H1 (cell line): ENCODE results near the gene SURF2. TPM values are rescaled to one million over a fixed set of nuclear protein-coding genes. Genes with fewer than 3 reads are reported as not detected.

Experiments
- CREB1 ChIP-seq: IDR thresholded peaks from 2 replicates; pipeline ENCODE4 v1.6.1; 2012; ENCODE audit warnings: inconsistent platforms
- EP300 ChIP-seq, 2 experiments: IDR thresholded peaks; 1 replicate in 1 of 2; 2 replicates in 1 of 2; pipeline ENCODE4 v1.6.1; 2011 to 2012; ENCODE audit warnings: low read depth in 2 of 2, low read length in 2 of 2, mild to moderate bottlenecking in 2 of 2, borderline replicate concordance in 1 of 2, inconsistent platforms in 1 of 2, moderate library complexity in 1 of 2
- JUN ChIP-seq: IDR thresholded peaks from 2 replicates; pipeline ENCODE4 v1.6.1; 2011; ENCODE audit warnings: low read depth, mild to moderate bottlenecking, improper control_type of control experiment, low read length
- NRF1 ChIP-seq: IDR thresholded peaks from 2 replicates; pipeline ENCODE4 v1.6.1; 2011; ENCODE audit warnings: mild to moderate bottlenecking, low read depth, low read length, improper control_type of control experiment
- SIX5 ChIP-seq: IDR thresholded peaks from 2 replicates; pipeline ENCODE4 v1.6.1; 2011; ENCODE audit warnings: mild to moderate bottlenecking, low read depth, low read length
- SRF ChIP-seq: IDR thresholded peaks from 2 replicates; pipeline ENCODE4 v1.6.1; 2011; ENCODE audit warnings: mild to moderate bottlenecking, low read depth, low read length, moderate library complexity
- USF2 ChIP-seq: IDR thresholded peaks from 2 replicates; pipeline ENCODE4 v1.6.1; 2011; ENCODE audit warnings: low read length, improper control_type of control experiment
- polyA plus RNA-seq, 7 experiments: library from polyadenylated mRNA; depleted of rRNA in 3 of 7; stranded (reverse) in 5 of 7; unstranded in 2 of 7; fragments of >200 nt in 5 of 7; fragments of 200-250 nt in 2 of 7; gene quantifications; 1 replicate in 5 of 7; 2 replicates in 1 of 7; 4 replicates in 1 of 7; pipeline versions ENCODE4 v1.2.1 to v1.2.3, GENCODE V29; 2011 to 2013; ENCODE audit warnings: missing spikeins in 2 of 7, mixed read lengths in 2 of 7
- total RNA-seq: library from RNA; stranded (reverse); fragmentation: NEBNext Ultra II Directional; extraction: Animal tissue kit (Norgen Biotek cat#: 25700); gene quantifications from 2 replicates; pipeline ENCODE4 v1.2.1, GENCODE V29; 2021
- TF ChIP-seq, protein P1 (sequence below): fragments of 300-600 bp; sonication (generic); IDR thresholded peaks from 2 replicates; pipeline ENCODE4 v1.7.1; 2012; ENCODE audit warnings: low read length, moderate library complexity, mild to moderate bottlenecking, inconsistent platforms; ENCODE audit not compliant: insufficient replicate concordance

The SURF2 gene
- total and polyA plus RNA-seq, 2 of the 8 experiments (the other 6 are each of a cell fraction or from before 2014, with no cell fraction given), result 36.6 to 37.7 TPM

DNA sequence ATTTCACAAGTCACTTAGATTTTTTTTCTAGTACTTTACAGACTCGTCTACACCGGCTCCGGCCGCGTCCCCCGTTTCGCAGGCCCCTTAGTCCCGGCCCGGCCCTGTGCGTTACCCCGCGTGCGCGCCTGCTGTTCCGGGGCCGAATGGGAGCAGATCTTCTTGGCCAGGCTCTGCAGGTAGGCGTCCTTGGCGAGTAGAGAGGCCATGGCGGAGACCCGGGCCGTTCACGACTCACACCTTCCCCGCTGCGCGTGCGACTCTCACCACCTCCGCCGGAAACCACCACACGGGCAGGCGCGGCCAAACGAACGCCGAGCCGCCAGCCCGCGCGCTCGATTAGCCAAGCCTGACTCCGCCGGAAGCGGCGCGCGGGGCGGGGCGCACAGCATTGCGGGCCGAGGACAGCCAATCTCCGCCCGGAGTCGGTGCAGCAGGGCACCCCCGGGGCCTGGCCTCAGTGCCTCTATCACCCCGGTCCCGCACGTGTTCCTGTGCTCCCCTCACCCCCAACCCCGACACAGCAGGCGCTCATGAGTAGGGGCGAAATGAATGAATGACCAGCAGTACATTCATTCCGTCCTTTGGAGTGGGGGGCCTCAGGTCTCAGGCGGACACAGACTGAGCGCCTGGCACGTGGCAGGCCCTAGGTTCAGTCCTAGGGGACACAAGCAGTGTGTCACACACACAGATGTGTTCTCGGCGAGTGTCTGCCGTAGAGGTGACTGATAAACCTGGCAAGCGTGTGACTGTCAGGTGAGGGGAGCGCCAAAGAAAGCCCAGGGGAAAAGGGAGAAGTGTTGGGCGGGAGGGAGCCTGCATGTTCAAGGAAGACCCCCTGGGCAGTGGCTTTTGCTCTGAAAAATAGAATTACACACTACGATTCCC is 20.2 kb upstream of the SURF2 start, which contains the start of gene SURF6 (continued):
- TF ChIP-seq, protein P1, sequence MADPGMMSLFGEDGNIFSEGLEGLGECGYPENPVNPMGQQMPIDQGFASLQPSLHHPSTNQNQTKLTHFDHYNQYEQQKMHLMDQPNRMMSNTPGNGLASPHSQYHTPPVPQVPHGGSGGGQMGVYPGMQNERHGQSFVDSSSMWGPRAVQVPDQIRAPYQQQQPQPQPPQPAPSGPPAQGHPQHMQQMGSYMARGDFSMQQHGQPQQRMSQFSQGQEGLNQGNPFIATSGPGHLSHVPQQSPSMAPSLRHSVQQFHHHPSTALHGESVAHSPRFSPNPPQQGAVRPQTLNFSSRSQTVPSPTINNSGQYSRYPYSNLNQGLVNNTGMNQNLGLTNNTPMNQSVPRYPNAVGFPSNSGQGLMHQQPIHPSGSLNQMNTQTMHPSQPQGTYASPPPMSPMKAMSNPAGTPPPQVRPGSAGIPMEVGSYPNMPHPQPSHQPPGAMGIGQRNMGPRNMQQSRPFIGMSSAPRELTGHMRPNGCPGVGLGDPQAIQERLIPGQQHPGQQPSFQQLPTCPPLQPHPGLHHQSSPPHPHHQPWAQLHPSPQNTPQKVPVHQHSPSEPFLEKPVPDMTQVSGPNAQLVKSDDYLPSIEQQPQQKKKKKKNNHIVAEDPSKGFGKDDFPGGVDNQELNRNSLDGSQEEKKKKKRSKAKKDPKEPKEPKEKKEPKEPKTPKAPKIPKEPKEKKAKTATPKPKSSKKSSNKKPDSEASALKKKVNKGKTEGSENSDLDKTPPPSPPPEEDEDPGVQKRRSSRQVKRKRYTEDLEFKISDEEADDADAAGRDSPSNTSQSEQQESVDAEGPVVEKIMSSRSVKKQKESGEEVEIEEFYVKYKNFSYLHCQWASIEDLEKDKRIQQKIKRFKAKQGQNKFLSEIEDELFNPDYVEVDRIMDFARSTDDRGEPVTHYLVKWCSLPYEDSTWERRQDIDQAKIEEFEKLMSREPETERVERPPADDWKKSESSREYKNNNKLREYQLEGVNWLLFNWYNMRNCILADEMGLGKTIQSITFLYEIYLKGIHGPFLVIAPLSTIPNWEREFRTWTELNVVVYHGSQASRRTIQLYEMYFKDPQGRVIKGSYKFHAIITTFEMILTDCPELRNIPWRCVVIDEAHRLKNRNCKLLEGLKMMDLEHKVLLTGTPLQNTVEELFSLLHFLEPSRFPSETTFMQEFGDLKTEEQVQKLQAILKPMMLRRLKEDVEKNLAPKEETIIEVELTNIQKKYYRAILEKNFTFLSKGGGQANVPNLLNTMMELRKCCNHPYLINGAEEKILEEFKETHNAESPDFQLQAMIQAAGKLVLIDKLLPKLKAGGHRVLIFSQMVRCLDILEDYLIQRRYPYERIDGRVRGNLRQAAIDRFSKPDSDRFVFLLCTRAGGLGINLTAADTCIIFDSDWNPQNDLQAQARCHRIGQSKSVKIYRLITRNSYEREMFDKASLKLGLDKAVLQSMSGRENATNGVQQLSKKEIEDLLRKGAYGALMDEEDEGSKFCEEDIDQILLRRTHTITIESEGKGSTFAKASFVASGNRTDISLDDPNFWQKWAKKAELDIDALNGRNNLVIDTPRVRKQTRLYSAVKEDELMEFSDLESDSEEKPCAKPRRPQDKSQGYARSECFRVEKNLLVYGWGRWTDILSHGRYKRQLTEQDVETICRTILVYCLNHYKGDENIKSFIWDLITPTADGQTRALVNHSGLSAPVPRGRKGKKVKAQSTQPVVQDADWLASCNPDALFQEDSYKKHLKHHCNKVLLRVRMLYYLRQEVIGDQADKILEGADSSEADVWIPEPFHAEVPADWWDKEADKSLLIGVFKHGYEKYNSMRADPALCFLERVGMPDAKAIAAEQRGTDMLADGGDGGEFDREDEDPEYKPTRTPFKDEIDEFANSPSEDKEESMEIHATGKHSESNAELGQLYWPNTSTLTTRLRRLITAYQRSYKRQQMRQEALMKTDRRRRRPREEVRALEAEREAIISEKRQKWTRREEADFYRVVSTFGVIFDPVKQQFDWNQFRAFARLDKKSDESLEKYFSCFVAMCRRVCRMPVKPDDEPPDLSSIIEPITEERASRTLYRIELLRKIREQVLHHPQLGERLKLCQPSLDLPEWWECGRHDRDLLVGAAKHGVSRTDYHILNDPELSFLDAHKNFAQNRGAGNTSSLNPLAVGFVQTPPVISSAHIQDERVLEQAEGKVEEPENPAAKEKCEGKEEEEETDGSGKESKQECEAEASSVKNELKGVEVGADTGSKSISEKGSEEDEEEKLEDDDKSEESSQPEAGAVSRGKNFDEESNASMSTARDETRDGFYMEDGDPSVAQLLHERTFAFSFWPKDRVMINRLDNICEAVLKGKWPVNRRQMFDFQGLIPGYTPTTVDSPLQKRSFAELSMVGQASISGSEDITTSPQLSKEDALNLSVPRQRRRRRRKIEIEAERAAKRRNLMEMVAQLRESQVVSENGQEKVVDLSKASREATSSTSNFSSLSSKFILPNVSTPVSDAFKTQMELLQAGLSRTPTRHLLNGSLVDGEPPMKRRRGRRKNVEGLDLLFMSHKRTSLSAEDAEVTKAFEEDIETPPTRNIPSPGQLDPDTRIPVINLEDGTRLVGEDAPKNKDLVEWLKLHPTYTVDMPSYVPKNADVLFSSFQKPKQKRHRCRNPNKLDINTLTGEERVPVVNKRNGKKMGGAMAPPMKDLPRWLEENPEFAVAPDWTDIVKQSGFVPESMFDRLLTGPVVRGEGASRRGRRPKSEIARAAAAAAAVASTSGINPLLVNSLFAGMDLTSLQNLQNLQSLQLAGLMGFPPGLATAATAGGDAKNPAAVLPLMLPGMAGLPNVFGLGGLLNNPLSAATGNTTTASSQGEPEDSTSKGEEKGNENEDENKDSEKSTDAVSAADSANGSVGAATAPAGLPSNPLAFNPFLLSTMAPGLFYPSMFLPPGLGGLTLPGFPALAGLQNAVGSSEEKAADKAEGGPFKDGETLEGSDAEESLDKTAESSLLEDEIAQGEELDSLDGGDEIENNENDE, result no peak
- peak in 1 of 2 experiments; percentile 13; a peak in 1 of 3 replicates for TF ChIP-seq EP300 (IDR thresholded peaks at IDR 0.05; ENCODE audit: borderline replicate concordance in 1 of 2, low read depth in 2 of 2, low read length in 2 of 2)
- TF ChIP-seq USF2, result peak; percentile 31; the same call in 1 of the 2 replicates
- TF ChIP-seq JUN, result no peak
- no peak for TF ChIP-seq NRF1
- TF ChIP-seq SIX5, result no peak
- TF ChIP-seq SRF, result peak; percentile 99
- TF ChIP-seq CREB1, result peak; percentile 75
